GM19468 (cell line): Measurements from ENCODE around the gene PPIAL4G.
A peak's percentile ranks its signal among the peaks of the same experiment; 100 is the strongest.
"Not testable (repeated sequence)": the region's sequence is repeated elsewhere in the genome, so short reads cannot be mapped to it uniquely, and the experiment has no call there.

Experiments used
- ATAC-seq: cut with Tn5 transposase; IDR thresholded peaks from one replicate; pipeline ENCODE4 v1.9.1; 2021; ENCODE audit warnings: mild to moderate bottlenecking, moderate library complexity, moderate number of reproducible peaks; ENCODE audit not compliant: unreplicated experiment; ENCODE audit errors: extremely low read depth

The PPIAL4G gene

DNA sequence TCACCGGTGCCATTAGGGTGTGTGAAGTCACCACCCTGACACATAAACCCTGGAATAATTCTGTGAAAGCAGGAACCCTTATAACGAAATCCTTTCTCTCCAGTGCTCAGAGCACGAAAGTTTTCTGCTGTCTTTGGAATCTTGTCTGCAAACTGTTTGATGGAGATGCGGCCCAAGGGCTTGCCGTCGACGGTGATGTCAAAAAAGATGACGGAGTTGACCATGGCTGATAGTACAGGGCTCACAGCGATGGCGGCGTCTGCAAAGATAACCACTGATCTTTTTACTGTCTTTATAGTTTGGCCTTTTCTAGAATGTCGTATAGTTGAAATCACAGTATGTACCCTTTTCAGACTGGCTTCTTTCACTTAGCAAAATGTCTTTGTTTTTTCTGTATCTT, at the start of gene PPIAL4G:
Gene PPIAL4G, minus strand, starts transcription at position 274 of the 400 bp plus-strand sequence. Its CDS starts 50 bp downstream, at position 224.
- ATAC-seq, result not testable (repeated sequence)

- ATAC-seq, result not testable (repeated sequence)
These were observed 49.1 kb upstream of the PPIAL4G start for GRCh38 chr1:148532158-148532557.

- not testable (repeated sequence) for ATAC-seq
These were observed 46.0 kb upstream of the PPIAL4G start for GRCh38 chr1:148529101-148529567.

- not testable (repeated sequence) for ATAC-seq
These were observed 45.5 kb upstream of the PPIAL4G start for GRCh38 chr1:148528591-148528990.

- not testable (repeated sequence) for ATAC-seq
These were observed 43.5 kb upstream of the PPIAL4G start for GRCh38 chr1:148526587-148526986.

DNA sequence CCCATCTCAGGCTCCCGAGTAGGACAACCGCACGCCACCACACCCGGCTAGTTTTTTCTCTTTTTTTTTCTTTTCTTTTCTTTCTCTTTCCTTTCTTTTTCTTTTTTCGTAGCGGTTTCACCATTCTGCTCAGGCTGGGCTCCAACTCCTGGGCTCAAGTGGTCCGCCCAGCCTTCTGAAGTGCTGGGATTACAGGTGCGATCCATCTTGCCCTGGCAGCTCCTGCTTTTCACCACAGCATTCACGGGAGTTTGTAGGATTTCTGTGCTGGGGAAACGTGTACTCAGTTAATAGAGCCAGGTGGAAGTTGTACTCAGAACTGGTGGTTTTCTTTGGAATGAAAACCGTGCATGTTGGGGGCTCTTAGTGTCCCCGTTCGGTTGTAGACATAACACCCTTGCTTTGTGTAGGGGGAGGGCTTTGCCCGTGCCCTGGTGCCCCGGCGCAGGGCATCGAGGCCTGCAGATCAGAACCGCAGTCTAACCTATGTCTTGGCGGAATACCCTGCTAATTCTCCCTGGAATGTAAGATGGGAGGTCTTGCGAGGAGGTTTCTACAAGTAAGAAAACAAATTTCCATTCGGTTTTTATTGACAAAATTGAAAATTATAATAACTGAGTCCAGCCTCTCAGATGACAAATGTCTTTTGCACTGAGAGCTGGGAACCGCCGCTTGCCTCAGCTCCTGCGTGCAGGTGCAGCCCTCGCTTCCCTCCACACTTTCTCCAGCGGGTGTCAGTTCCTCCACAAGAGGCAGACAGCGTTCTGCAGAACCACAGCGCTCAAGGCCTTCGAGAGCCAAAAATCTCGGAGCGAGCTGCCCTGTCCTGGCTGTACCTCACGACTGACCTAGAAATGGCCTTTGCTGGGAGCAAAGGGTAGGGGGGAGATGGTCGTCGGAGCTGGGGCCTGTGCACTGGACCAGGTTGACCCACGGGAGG, 40.4 kb upstream of the PPIAL4G start:
- not testable (repeated sequence) for ATAC-seq

DNA sequence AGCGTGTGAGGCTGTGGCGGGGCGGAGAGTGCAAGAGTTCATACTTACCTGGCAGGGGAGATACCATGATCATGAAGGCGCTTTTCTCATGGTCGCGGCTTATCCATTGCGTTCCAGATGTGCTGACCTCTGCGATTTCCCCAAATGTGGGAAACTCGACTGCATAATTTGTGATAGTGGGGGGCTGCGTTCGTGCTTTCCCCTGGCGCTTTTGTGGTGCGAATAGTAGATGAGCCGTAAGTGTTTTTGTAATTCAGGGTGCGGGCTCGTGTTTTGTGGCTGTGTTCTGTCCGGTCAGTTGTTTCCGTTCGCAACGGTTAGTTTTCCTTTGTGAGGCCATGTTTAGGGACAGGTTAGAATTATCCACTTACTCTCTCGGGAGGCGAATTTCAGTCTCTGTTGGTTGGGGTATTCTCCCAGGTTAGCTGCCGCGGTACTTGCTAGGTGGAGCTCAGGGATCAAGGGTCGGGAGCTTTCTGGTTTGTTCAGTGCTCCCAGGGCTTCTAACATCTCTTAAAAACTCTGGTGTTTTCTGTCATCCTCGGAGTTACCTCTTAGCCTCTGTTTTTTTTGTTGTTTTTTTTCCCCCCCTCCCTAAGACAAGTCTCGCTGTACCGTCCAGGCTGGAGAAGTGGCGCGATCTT, 39.6 kb upstream of the PPIAL4G start:
- ATAC-seq, result peak; percentile 85

GRCh38 chr1:148522072-148522471, 39.0 kb upstream of the PPIAL4G start:
- ATAC-seq, result not testable (repeated sequence)

DNA sequence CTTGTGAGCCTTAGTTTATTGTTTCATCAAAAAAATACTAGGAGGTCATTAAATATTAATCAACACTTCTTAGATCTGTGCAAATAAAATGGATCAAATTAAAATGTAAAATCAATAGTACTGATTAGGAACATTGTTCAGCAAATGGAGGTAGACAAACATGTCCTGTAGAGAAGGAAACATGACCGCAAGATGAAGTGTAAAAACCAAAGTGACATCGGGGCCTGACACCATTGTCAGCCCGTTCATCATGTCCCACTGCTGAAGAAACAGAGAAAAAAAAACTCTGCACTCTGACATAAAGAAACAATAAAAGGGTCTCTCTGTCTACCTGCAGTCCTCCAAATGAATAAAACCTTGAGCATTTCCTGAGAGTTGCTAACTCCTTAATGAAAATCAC, 31.2 kb upstream of the PPIAL4G start:
- not testable (repeated sequence) for ATAC-seq

GRCh38 chr1:148512571-148513184, 29.6 kb upstream of the PPIAL4G start:
- ATAC-seq, result not testable (repeated sequence)

- not testable (repeated sequence) for ATAC-seq
These were observed 10.8 kb upstream of the PPIAL4G start for GRCh38 chr1:148493933-148494332.

DNA sequence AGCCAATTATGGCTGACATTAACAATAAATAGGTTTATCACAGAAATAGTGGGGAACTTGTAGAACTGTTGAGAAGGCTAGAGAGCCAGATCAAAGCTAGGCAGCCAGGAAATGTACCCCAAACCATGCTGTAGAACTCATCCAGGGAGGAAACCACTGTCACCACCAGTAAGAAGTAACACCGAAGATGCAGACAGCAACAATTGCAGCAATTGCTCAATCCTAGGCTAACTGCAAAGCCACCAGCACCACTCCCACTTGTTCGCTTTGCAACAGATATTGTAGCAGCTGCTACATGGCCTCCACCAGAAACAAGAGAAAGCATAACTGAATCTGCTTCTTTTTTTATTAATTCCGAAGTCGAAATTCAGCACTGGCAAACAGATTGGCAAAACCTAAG, 2.0 kb downstream of the PPIAL4G start:
- ATAC-seq, result not testable (repeated sequence)

DNA sequence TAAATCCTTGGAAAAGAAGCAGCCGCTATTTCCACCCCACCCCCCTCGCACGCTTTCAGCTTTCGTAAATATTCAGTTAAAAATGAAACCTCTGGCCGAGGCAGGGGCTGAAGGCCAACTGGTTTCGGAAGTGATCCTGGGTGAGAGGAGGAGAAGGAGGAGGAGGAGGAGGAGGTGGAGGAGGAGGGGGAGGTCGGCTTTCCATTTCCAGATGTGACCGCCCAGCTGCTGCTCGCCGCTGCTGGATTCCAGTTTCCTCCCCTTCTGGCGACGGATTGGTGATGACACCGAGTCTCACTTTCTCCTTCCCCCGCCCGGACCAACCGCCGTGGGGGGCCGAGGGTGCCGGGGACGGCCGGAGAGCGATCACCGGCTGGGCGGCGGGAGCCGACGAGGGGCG, 23.4 kb downstream of the PPIAL4G start:
- not testable (repeated sequence) for ATAC-seq

DNA sequence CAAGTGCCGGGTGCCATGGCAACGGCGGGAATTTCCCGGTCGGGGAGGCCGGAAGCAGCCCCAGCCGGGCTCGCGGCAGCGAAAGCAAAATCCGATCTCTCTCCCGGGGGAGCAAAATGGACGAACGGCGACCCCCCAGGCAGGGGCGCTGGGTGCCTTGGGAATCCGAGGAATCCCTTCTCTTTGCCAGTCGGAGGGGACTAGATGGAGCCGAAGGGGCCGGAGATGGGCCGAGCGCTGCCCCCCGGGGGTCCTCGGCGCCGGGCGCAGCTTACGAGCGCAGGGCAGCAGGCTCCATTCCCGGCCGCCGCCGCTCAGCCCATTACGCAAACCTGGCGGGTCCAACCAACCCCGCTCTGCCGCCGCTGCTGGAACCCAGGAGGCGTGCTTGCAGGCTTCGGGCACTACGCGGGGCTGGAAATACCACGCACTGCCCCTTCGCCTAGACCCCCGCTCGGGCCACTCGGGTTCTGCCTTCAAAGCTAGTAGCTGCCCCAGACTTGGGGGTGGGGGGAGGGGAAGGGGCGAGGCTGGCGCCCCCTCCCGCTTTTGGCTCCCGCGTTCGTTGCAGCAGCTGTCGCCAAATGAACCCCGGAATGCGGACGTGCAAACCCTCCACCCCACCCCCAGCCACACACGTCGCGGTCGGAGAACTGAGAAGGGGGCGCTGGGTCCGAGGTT, 24.1 kb downstream of the PPIAL4G start:
- ATAC-seq, result not testable (repeated sequence)

DNA sequence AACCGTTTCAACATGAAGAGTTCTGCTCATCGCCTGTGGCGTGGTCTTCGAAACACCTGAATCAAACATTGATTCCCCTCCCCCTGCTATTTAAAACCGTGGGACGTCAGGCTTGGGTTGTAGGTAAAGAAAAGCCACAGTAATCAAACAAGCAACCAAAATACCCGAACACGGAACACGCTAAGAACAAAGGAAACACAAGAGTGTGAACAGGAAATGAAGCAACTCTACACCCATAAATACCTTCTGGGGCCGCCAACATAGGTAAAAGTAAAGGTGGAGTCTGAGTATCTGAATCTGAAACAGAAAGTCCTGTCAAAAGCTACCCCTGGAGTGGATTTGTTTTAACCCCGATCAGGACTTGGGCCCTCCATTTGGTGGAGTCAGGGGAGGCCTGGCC, 24.7 kb downstream of the PPIAL4G start:
- ATAC-seq, result not testable (repeated sequence)

DNA sequence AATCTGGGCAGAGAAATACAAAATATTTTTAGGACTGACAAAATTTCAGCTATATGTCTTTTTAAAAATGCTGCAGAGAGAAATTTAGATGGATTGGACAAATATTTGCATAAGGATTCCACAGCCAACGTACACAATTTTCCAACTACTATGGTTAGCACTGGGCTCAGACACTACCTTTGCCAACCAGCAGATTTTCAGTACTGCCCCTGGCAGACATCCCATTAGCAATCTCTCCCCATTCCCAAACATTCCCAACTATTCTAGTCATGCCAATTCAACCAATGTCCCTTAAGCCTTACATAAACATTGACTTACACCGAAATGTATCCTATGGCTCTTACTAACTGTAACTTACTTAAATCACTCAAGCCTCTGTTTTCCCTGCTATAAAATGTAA, 30.3 kb downstream of the PPIAL4G start:
- ATAC-seq, result not testable (repeated sequence)

- not testable (repeated sequence) for ATAC-seq
These were observed 43.3 kb downstream of the PPIAL4G start for GRCh38 chr1:148439654-148440325.

- ATAC-seq, result no peak
These were observed 47.7 kb downstream of the PPIAL4G start for GRCh38 chr1:148435406-148435805.

- ATAC-seq, result no peak
These were observed 48.3 kb downstream of the PPIAL4G start for GRCh38 chr1:148434832-148435231.
